Measurements from ENCODE around the gene TAOK2.

DNA sequence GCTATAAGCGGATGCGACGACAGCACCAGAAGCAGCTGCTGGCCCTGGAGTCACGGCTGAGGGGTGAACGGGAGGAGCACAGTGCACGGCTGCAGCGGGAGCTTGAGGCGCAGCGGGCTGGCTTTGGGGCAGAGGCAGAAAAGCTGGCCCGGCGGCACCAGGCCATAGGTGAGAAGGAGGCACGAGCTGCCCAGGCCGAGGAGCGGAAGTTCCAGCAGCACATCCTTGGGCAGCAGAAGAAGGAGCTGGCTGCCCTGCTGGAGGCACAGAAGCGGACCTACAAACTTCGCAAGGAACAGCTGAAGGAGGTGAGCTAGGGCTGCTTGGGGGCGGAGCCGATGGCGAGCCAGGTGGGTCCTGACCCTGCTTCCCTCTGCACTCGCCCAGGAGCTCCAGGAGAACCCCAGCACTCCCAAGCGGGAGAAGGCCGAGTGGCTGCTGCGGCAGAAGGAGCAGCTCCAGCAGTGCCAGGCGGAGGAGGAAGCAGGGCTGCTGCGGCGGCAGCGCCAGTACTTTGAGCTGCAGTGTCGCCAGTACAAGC, 11.7 kb downstream of the TAOK2 start:
- no peak for TF ChIP-seq ZNF274 (IDR thresholded peaks at IDR 0.05; ENCODE audit: low read depth, low read length)
- no peak for TF ChIP-seq YY1 (IDR thresholded peaks at IDR 0.05; ENCODE audit: insufficient read depth, insufficient read length)
- TF ChIP-seq SUZ12 (IDR thresholded peaks at IDR 0.05; ENCODE audit: extremely low read depth, insufficient read depth, insufficient read length) = no peak

Measured in NT2/D1 (cell line).